Astrocyte (in vitro differentiated cells and primary cell): ENCODE measurements around the gene HDAC1. TPM values are rescaled to one million over a fixed set of nuclear protein-coding genes. Genes with fewer than 3 reads are reported as not detected.
A peak's percentile ranks its signal among the peaks of the same experiment; 100 is the strongest.

ENCODE experiments used
- DNase-seq: peaks from one replicate; pipeline ENCODE4 v3.0.0-alpha.2; 2010; ENCODE audit warnings: low read depth
- FAIRE-seq: peaks from 2 replicates; lab custom pipeline; 2011; peaks lifted over from hg19 to GRCh38; lab: Jason Lieb, UNC
- H2AFZ ChIP-seq: 2 replicates; pipeline ENCODE4 v1.6.0; 2012; ENCODE audit warnings: low read depth, low read length, inconsistent platforms
- H3K27ac ChIP-seq: 2 replicates; pipeline ENCODE4 v1.5.1; 2011; ENCODE audit warnings: low read depth, low read length, inconsistent platforms
- H3K27me3 ChIP-seq: 2 replicates; pipeline ENCODE4 v1.6.0; 2011; ENCODE audit warnings: low read length, inconsistent platforms; ENCODE audit not compliant: insufficient read depth
- H3K36me3 ChIP-seq: 2 replicates; pipeline ENCODE4 v1.5.1; 2011; ENCODE audit warnings: low read length, inconsistent platforms; ENCODE audit not compliant: insufficient read depth
- H3K4me1 ChIP-seq: 2 replicates; pipeline ENCODE4 v1.5.1; 2011; ENCODE audit warnings: low read length, inconsistent platforms; ENCODE audit not compliant: insufficient read depth
- H3K4me2 ChIP-seq: 2 replicates; pipeline ENCODE4 v1.6.0; 2012; ENCODE audit warnings: low read length, inconsistent platforms
- H3K4me3 ChIP-seq: 2 replicates; pipeline ENCODE4 v1.5.1; 2011; ENCODE audit warnings: low read depth, mild to moderate bottlenecking, low read length, inconsistent platforms; ENCODE audit not compliant: insufficient read depth
- H3K79me2 ChIP-seq: 2 replicates; pipeline ENCODE4 v1.6.0; 2012; ENCODE audit warnings: mild to moderate bottlenecking, low read length, inconsistent platforms; ENCODE audit not compliant: insufficient read depth
- H3K9ac ChIP-seq: 2 replicates; pipeline ENCODE4 v1.6.0; 2012; ENCODE audit warnings: mild to moderate bottlenecking, low read length, inconsistent platforms
- H3K9me3 ChIP-seq: 2 replicates; pipeline ENCODE4 v1.5.1; 2012; ENCODE audit warnings: low read depth, mild to moderate bottlenecking, low read length, inconsistent platforms; ENCODE audit not compliant: insufficient read depth
- H4K20me1 ChIP-seq: 2 replicates; pipeline ENCODE4 v1.6.0; 2012; ENCODE audit warnings: low read length, inconsistent platforms; ENCODE audit not compliant: insufficient read depth
- H3K27ac Mint-ChIP-seq: one replicate; pipeline ENCODE4 v1.8.0; 2021; ENCODE audit warnings: mild to moderate bottlenecking, mixed read lengths; ENCODE audit not compliant: unreplicated experiment
- H3K27me3 Mint-ChIP-seq: one replicate; pipeline ENCODE4 v1.8.0; 2021; ENCODE audit warnings: low read depth, mixed read lengths; ENCODE audit not compliant: unreplicated experiment
- H3K36me3 Mint-ChIP-seq: one replicate; pipeline ENCODE4 v1.8.0; 2021; ENCODE audit warnings: low read depth, mixed read lengths; ENCODE audit not compliant: unreplicated experiment
- H3K4me1 Mint-ChIP-seq: one replicate; pipeline ENCODE4 v1.8.0; 2021; ENCODE audit warnings: low read depth, mixed read lengths; ENCODE audit not compliant: unreplicated experiment
- H3K4me3 Mint-ChIP-seq: one replicate; pipeline ENCODE4 v1.8.0; 2021; ENCODE audit warnings: mild to moderate bottlenecking, moderate library complexity, mixed read lengths; ENCODE audit not compliant: unreplicated experiment
- H3K9me3 Mint-ChIP-seq: one replicate; pipeline ENCODE4 v1.8.0; 2021; ENCODE audit warnings: mild to moderate bottlenecking, mixed read lengths; ENCODE audit not compliant: unreplicated experiment
- CTCF ChIP-seq: IDR thresholded peaks from 2 replicates; pipeline ENCODE4 v1.5.1; 2011; ENCODE audit warnings: low read depth, mild to moderate bottlenecking, inconsistent platforms, low read length, moderate library complexity; ENCODE audit not compliant: insufficient read depth
- EZH2 ChIP-seq: IDR thresholded peaks from 2 replicates; pipeline ENCODE4 v1.6.1; 2012; ENCODE audit warnings: mild to moderate bottlenecking, low read length, inconsistent platforms; ENCODE audit not compliant: insufficient read depth
- total RNA-seq: library from RNA; stranded (reverse); gene quantifications from 2 replicates; pipeline ENCODE4 v1.2.1, GENCODE V29; 2021

HDAC1 gene
- total RNA-seq, 1 donor from 2014 or later: 99.6 TPM

DNA sequence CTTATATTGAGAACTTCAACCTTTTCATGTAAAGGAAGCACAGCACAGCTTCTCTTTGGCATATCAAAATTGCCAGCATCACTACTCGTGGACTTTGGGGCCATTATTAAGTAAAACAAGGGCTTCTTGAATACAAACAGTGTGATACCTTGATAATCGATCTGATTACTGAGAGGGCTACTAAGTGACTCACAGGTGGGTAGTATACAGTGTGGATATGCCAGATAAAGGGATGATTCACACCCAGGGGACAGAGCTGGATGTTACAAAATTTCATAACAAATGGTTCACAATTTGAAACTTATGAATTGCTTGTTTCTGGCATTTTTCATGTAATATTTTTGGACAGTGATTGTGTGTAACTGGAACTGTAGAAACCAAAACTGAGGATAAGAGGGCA is 15.4 kb downstream of the HDAC1 start:
- H3K9me3 Mint-ChIP-seq: no peaks in the 10 kb centered on the region
- H3K4me1 ChIP-seq: no peaks in the 10 kb centered on the region
- H3K9ac ChIP-seq: no peak overlapping the region
- no peaks in the 10 kb centered on the region for H3K27me3 ChIP-seq
- peaks cover 53% of the 10 kb centered on the region for H4K20me1 ChIP-seq
- peaks cover 29% of the 10 kb centered on the region for H3K36me3 Mint-ChIP-seq
- no peaks in the 10 kb centered on the region for H3K27me3 Mint-ChIP-seq
- no peak overlapping the region for H3K4me3 Mint-ChIP-seq
- H3K4me1 Mint-ChIP-seq: peaks cover 2% of the 10 kb centered on the region
- no peak overlapping the region for H3K4me2 ChIP-seq
- H3K27ac Mint-ChIP-seq: no peak overlapping the region
- no peak overlapping the region for H3K27ac ChIP-seq
- DNase-seq (peak; percentile 22), FAIRE-seq (no peak)
- no peak for TF ChIP-seq CTCF
- TF ChIP-seq EZH2: no peak
- H3K9me3 ChIP-seq: no peaks in the 10 kb centered on the region
- no peak overlapping the region for H3K4me3 ChIP-seq
- H2AFZ ChIP-seq: no peak overlapping the region
- H3K36me3 ChIP-seq: peaks cover 23% of the 10 kb centered on the region
- H3K79me2 ChIP-seq: peaks cover 69% of the 10 kb centered on the region

DNA sequence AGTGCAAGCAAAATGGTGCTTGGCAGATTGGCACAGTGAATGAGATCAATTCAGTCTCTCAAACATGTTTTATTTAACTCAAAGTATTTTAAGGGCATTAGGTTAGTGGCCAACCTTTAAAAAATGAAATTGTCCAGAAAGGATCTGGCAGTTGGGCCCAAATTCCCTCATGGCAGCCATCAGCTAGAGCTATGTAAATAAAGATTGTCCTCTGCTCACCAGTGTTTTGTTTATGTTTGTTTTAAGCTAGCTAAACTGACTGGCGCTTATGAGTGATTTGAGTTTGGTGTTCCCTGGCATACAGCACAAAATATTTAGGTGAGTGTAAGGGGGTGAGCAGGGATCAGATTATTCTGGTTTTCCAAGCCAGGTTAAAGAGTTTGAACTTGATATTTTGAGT is 18.1 kb downstream of the HDAC1 start:
- H4K20me1 ChIP-seq: peaks cover 56% of the 10 kb centered on the region

More for the DNA sequence above, 18.1 kb downstream of the HDAC1 start:
- Histone ChIP-seq H3K27me3 (no peaks in the 10 kb centered on the region), H3K4me2 (no peak overlapping the region), H3K9me3 (no peaks in the 10 kb centered on the region), H3K4me3 (no peak overlapping the region), H3K27ac (no peak overlapping the region), H3K36me3 (peaks cover 7% of the 10 kb centered on the region), H3K4me1 (no peaks in the 10 kb centered on the region), H2AFZ (no peak overlapping the region), H3K79me2 (peaks cover 78% of the 10 kb centered on the region), H3K9ac (no peak overlapping the region)
- no peak for TF ChIP-seq EZH2
- TF ChIP-seq CTCF: no peak
- FAIRE-seq (no peak), DNase-seq (no peak)
- H3K4me3 Mint-ChIP-seq: no peak overlapping the region
- no peaks in the 10 kb centered on the region for H3K9me3 Mint-ChIP-seq
- H3K36me3 Mint-ChIP-seq: peaks cover 24% of the 10 kb centered on the region
- no peaks in the 10 kb centered on the region for H3K27me3 Mint-ChIP-seq
- no peak overlapping the region for H3K27ac Mint-ChIP-seq
- no peaks in the 10 kb centered on the region for H3K4me1 Mint-ChIP-seq
